A549 (cell line): ENCODE data around the gene SIGMAR1.

ENCODE experiments used
- CBX8 ChIP-seq: fragments of 200-600 bp; sonication (generic); IDR thresholded peaks from 2 replicates; pipeline ENCODE4 v1.6.1; 2016
- CTCF ChIP-seq: fragments of >200 bp; sonication (Bioruptor Twin); formaldehyde crosslinking; IDR thresholded peaks from 3 replicates; pipeline ENCODE4 v1.5.1; 2016
- EP300 ChIP-seq, 2 experiments: fragments of >200 bp; sonication (Bioruptor Twin); formaldehyde crosslinking; IDR thresholded peaks; 2 replicates in 1 of 2; 3 replicates in 1 of 2; pipeline ENCODE4 v1.6.1; 2016 to 2017
- MAFK ChIP-seq: fragments of 450-650 bp; IDR thresholded peaks from 2 replicates; pipeline ENCODE4 v1.6.1; 2014; ENCODE audit not compliant: partially characterized antibody
- MAX ChIP-seq: IDR thresholded peaks from 2 replicates; pipeline ENCODE4 v1.6.1; 2012
- NPAS2 ChIP-seq: fragments of 250-450 bp; sonication (Bioruptor Pico); IDR thresholded peaks from 2 replicates; pipeline ENCODE4 v1.8.0; 2022; ENCODE audit warnings: mild to moderate bottlenecking, moderate library complexity, borderline replicate concordance
- POLR2A ChIP-seq: IDR thresholded peaks from 2 replicates; pipeline ENCODE4 v1.6.1; 2012; ENCODE audit warnings: mild to moderate bottlenecking, low read length
- USF2 ChIP-seq: fragments of 450-650 bp; IDR thresholded peaks from 2 replicates; pipeline ENCODE4 v1.6.1; 2014; ENCODE audit warnings: antibody characterized with exemption

GRCh38 chr9:34620061-34620994, 17.3 kb downstream of the SIGMAR1 start, which contains the start of gene DCTN3:
- TF ChIP-seq EP300 (IDR thresholded peaks at IDR 0.05) = no peak
- peak; percentile 42; the same call in 1 of the 2 replicates for TF ChIP-seq MAX
- TF ChIP-seq USF2 = no peak
- TF ChIP-seq NPAS2 (CRISPR knock-in tag) = no peak
- TF ChIP-seq CTCF = no peak
- peak; percentile 30; the same call in 1 of the 2 replicates for TF ChIP-seq POLR2A
- TF ChIP-seq MAFK = no peak
- TF ChIP-seq CBX8 = no peak
